ENCODE data around the gene SOX21. TPM values are rescaled to one million over a fixed set of nuclear protein-coding genes. Genes with fewer than 3 reads are reported as not detected.
"Not testable (repeated sequence)": the region's sequence is repeated elsewhere in the genome, so short reads cannot be mapped to it uniquely, and the experiment has no call there.

Gene SOX21
- total RNA-seq, 1 donor from 2014 or later, result not detected

- DNase-seq (ENCODE audit: extremely low spot score, unreplicated experiment), result no peak
- no peaks in the 10 kb centered on the region for H3K36me3 Mint-ChIP-seq (ENCODE audit: unreplicated experiment)
- TF ChIP-seq CTCF (IDR thresholded peaks at IDR 0.05), result no peak
- H3K9me3 Mint-ChIP-seq (ENCODE audit: unreplicated experiment), result no peaks in the 10 kb centered on the region
- H3K27ac Mint-ChIP-seq (ENCODE audit: unreplicated experiment), result no peak overlapping the region
- H3K4me3 Mint-ChIP-seq (ENCODE audit: unreplicated experiment), result no peak overlapping the region
- H3K4me1 Mint-ChIP-seq (ENCODE audit: unreplicated experiment), result no peaks in the 10 kb centered on the region
- H3K27me3 Mint-ChIP-seq (ENCODE audit: unreplicated experiment), result peaks cover 48% of the 10 kb centered on the region
Measured at GRCh38 chr13:94749162-94749561, 36.8 kb upstream of the SOX21 start.

DNA sequence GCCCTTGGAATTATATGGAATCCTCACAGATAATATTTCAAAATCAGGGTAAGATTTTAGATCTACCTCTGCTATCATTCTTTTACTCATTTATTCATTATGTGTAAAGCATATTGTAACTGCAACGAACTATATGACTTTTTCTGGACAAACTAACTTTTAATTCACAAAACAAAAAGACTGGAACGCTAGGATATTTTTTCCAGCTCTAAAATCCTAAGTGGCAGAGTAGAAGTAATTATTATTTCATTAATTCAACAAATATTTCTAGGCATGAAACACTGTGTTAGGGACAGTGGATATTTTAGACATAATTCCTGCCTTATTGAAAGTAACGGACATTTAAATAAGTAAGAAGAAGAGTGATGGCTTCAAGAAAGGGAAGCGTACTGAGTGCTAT, 26.9 kb upstream of the SOX21 start:
- no peak for DNase-seq (ENCODE audit: extremely low spot score, unreplicated experiment)
- H3K27me3 Mint-ChIP-seq (ENCODE audit: unreplicated experiment), result peaks cover 45% of the 10 kb centered on the region
- TF ChIP-seq CTCF (IDR thresholded peaks at IDR 0.05), result no peak
- no peak overlapping the region for H3K4me3 Mint-ChIP-seq (ENCODE audit: unreplicated experiment)
- H3K4me1 Mint-ChIP-seq (ENCODE audit: unreplicated experiment), result no peaks in the 10 kb centered on the region
- H3K27ac Mint-ChIP-seq (ENCODE audit: unreplicated experiment), result no peak overlapping the region
- no peaks in the 10 kb centered on the region for H3K36me3 Mint-ChIP-seq (ENCODE audit: unreplicated experiment)
- H3K9me3 Mint-ChIP-seq (ENCODE audit: unreplicated experiment), result no peaks in the 10 kb centered on the region

GRCh38 chr13:94731028-94731427, 18.7 kb upstream of the SOX21 start:
- peaks cover 29% of the 10 kb centered on the region for H3K27me3 Mint-ChIP-seq (ENCODE audit: unreplicated experiment)
- H3K36me3 Mint-ChIP-seq (ENCODE audit: unreplicated experiment), result no peaks in the 10 kb centered on the region
- no peak overlapping the region for H3K27ac Mint-ChIP-seq (ENCODE audit: unreplicated experiment)
- H3K4me3 Mint-ChIP-seq (ENCODE audit: unreplicated experiment), result no peak overlapping the region
- TF ChIP-seq CTCF (IDR thresholded peaks at IDR 0.05), result no peak
- H3K9me3 Mint-ChIP-seq (ENCODE audit: unreplicated experiment), result no peaks in the 10 kb centered on the region
- DNase-seq (ENCODE audit: extremely low spot score, unreplicated experiment), result no peak
- no peaks in the 10 kb centered on the region for H3K4me1 Mint-ChIP-seq (ENCODE audit: unreplicated experiment)

DNA sequence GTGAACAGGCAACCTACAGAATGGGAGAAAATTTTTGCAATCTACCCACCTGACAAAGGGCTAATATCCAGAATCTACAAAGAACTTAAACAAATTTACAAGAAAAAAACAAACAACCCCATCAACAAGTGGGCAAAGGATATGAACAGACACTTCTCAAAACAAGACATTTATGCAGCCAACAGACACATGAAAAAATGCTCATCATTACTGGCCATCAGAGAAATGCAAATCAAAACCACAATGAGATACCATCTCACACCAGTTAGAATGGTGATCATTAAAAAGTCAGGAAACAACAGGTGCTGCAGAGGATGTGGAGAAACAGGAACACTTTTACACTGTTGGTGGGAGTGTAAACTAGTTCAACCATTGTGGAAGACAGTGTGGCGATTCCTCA, 17.6 kb upstream of the SOX21 start:
- DNase-seq (ENCODE audit: extremely low spot score, unreplicated experiment); H3K4me1 Mint-ChIP-seq (ENCODE audit: unreplicated experiment); H3K4me3 Mint-ChIP-seq (ENCODE audit: unreplicated experiment); H3K9me3 Mint-ChIP-seq (ENCODE audit: unreplicated experiment); H3K36me3 Mint-ChIP-seq (ENCODE audit: unreplicated experiment); H3K27ac Mint-ChIP-seq (ENCODE audit: unreplicated experiment): not testable (repeated sequence)
- peaks cover 31% of the 10 kb centered on the region for H3K27me3 Mint-ChIP-seq (ENCODE audit: unreplicated experiment)

GRCh38 chr13:94726425-94726824, 14.1 kb upstream of the SOX21 start:
- Mint-ChIP-seq H3K36me3 (ENCODE audit: unreplicated experiment) (no peaks in the 10 kb centered on the region), H3K27me3 (ENCODE audit: unreplicated experiment) (peaks cover 32% of the 10 kb centered on the region), H3K4me1 (ENCODE audit: unreplicated experiment) (no peaks in the 10 kb centered on the region), H3K27ac (ENCODE audit: unreplicated experiment) (no peak overlapping the region), H3K4me3 (ENCODE audit: unreplicated experiment) (no peak overlapping the region), H3K9me3 (ENCODE audit: unreplicated experiment) (no peaks in the 10 kb centered on the region)
- no peak for DNase-seq (ENCODE audit: extremely low spot score, unreplicated experiment)
- TF ChIP-seq CTCF (IDR thresholded peaks at IDR 0.05), result no peak
